ENCODE data around the gene SLC24A4. TPM values are rescaled to one million over a fixed set of nuclear protein-coding genes. Genes with fewer than 3 reads are reported as not detected.

Gene SLC24A4
- total RNA-seq, 1 donor from 2014 or later, result 0.34 TPM

- DNase-seq, result no peak
- H3K4me3 Mint-ChIP-seq (ENCODE audit: unreplicated experiment), result no peak overlapping the region
- H3K9me3 Mint-ChIP-seq (ENCODE audit: unreplicated experiment), result no peaks in the 10 kb centered on the region
- no peak overlapping the region for H3K27ac Mint-ChIP-seq (ENCODE audit: unreplicated experiment)
- no peaks in the 10 kb centered on the region for H3K36me3 Mint-ChIP-seq (ENCODE audit: unreplicated experiment)
- peaks cover 5% of the 10 kb centered on the region for H3K4me1 Mint-ChIP-seq (ENCODE audit: low read depth, unreplicated experiment)
- TF ChIP-seq, protein P1, sequence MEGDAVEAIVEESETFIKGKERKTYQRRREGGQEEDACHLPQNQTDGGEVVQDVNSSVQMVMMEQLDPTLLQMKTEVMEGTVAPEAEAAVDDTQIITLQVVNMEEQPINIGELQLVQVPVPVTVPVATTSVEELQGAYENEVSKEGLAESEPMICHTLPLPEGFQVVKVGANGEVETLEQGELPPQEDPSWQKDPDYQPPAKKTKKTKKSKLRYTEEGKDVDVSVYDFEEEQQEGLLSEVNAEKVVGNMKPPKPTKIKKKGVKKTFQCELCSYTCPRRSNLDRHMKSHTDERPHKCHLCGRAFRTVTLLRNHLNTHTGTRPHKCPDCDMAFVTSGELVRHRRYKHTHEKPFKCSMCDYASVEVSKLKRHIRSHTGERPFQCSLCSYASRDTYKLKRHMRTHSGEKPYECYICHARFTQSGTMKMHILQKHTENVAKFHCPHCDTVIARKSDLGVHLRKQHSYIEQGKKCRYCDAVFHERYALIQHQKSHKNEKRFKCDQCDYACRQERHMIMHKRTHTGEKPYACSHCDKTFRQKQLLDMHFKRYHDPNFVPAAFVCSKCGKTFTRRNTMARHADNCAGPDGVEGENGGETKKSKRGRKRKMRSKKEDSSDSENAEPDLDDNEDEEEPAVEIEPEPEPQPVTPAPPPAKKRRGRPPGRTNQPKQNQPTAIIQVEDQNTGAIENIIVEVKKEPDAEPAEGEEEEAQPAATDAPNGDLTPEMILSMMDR (IDR thresholded peaks at IDR 0.05; ENCODE audit: partially characterized antibody, unreplicated experiment), result no peak
- peaks cover 4% of the 10 kb centered on the region for H3K27me3 Mint-ChIP-seq (ENCODE audit: unreplicated experiment)
Measured at GRCh38 chr14:92503756-92504491, 181.0 kb downstream of the SLC24A4 start.

GRCh38 chr14:92505826-92506225 is 182.9 kb downstream of the SLC24A4 start:
- Mint-ChIP-seq H3K27ac (ENCODE audit: unreplicated experiment) (no peak overlapping the region), H3K27me3 (ENCODE audit: unreplicated experiment) (peaks cover 6% of the 10 kb centered on the region), H3K9me3 (ENCODE audit: unreplicated experiment) (no peaks in the 10 kb centered on the region), H3K4me3 (ENCODE audit: unreplicated experiment) (no peak overlapping the region), H3K36me3 (ENCODE audit: unreplicated experiment) (no peaks in the 10 kb centered on the region), H3K4me1 (ENCODE audit: low read depth, unreplicated experiment) (no peaks in the 10 kb centered on the region)
- no peak for DNase-seq
- TF ChIP-seq, protein P1 (IDR thresholded peaks at IDR 0.05; ENCODE audit: partially characterized antibody, unreplicated experiment), result no peak

GRCh38 chr14:92506231-92506630 is 183.3 kb downstream of the SLC24A4 start:
- TF ChIP-seq, protein P1 (IDR thresholded peaks at IDR 0.05; ENCODE audit: partially characterized antibody, unreplicated experiment), result no peak
- Mint-ChIP-seq H3K27ac (ENCODE audit: unreplicated experiment) (no peak overlapping the region), H3K9me3 (ENCODE audit: unreplicated experiment) (no peaks in the 10 kb centered on the region), H3K27me3 (ENCODE audit: unreplicated experiment) (peaks cover 6% of the 10 kb centered on the region), H3K4me3 (ENCODE audit: unreplicated experiment) (no peak overlapping the region), H3K36me3 (ENCODE audit: unreplicated experiment) (no peaks in the 10 kb centered on the region), H3K4me1 (ENCODE audit: low read depth, unreplicated experiment) (no peaks in the 10 kb centered on the region)
- no peak for DNase-seq

DNA sequence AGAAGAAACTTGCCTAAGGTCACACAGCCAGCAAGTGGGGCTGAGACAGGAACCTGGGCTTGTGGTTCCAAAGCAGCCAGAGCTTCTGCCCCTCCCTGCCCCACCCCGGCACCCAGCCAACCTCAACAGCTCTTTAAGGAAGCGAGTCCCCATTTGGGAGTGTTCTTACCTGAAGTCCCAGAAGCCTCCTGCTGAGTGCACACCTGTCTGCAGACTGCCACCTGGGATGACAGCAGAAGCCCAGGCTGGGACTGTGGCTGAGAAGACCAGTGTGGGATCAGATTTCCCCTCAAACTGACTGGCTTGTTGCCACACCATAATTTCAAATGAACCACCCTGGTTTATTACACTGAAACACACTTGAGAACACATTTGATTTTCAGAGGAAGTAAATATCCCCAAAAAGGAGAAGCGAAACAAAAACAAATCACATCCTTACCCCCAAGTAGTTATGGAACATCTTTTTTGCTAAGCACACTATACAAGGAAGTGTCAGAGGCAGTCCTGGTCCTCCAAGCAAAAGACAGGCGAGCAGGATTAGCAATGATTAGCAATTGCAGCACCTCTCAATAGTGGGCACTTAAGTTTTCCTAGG is 184.3 kb downstream of the SLC24A4 start:
- H3K27ac Mint-ChIP-seq (ENCODE audit: unreplicated experiment), result no peak overlapping the region
- H3K9me3 Mint-ChIP-seq (ENCODE audit: unreplicated experiment), result peaks cover 1% of the 10 kb centered on the region
- no peak for DNase-seq
- peaks cover 2% of the 10 kb centered on the region for H3K36me3 Mint-ChIP-seq (ENCODE audit: unreplicated experiment)
- TF ChIP-seq, protein P1 (IDR thresholded peaks at IDR 0.05; ENCODE audit: partially characterized antibody, unreplicated experiment), result no peak
- H3K4me3 Mint-ChIP-seq (ENCODE audit: unreplicated experiment), result no peak overlapping the region
- peaks cover 8% of the 10 kb centered on the region for H3K27me3 Mint-ChIP-seq (ENCODE audit: unreplicated experiment)
- H3K4me1 Mint-ChIP-seq (ENCODE audit: low read depth, unreplicated experiment), result no peaks in the 10 kb centered on the region

- Mint-ChIP-seq H3K4me1 (ENCODE audit: low read depth, unreplicated experiment) (no peaks in the 10 kb centered on the region), H3K27ac (ENCODE audit: unreplicated experiment) (no peak overlapping the region), H3K27me3 (ENCODE audit: unreplicated experiment) (peaks cover 6% of the 10 kb centered on the region), H3K36me3 (ENCODE audit: unreplicated experiment) (peaks cover 5% of the 10 kb centered on the region), H3K9me3 (ENCODE audit: unreplicated experiment) (peaks cover 2% of the 10 kb centered on the region), H3K4me3 (ENCODE audit: unreplicated experiment) (no peak overlapping the region)
- TF ChIP-seq, protein P1 (IDR thresholded peaks at IDR 0.05; ENCODE audit: partially characterized antibody, unreplicated experiment), result no peak
- no peak for DNase-seq
Measured at GRCh38 chr14:92510972-92511371, 188.0 kb downstream of the SLC24A4 start.

Data from glutamatergic neuron (in vitro differentiated cells).